Caco-2 (cell line): ENCODE data around the gene FRS2. TPM values are rescaled to one million over a fixed set of nuclear protein-coding genes. Genes with fewer than 3 reads are reported as not detected.

Experiments used
- BruUV-seq: library from RNA; stranded (reverse); fragments of 400-500 nt; replicated peaks from 2 replicates; lab custom pipeline; 2021; lab: Mats Ljungman, UMichigan
- CTCF ChIA-PET: fragments of 300-600 bp; sonication (Branson Sonifier 250); formaldehyde crosslinking; loops from one replicate; lab custom pipeline; 2022; ENCODE audit warnings: antibody characterized with exemption; lab: Charles Lee
- POLR2A ChIA-PET: fragments of 300-600 bp; sonication (Branson Sonifier 250); formaldehyde crosslinking; loops from one replicate; lab custom pipeline; 2022; ENCODE audit warnings: antibody characterized with exemption; lab: Charles Lee
- DNase-seq, 2 experiments: peaks; one replicate each; pipeline versions ENCODE4 v3.0.0 to v3.0.0-alpha.2; 2020 to 2022
- H3K27me3 ChIP-seq: replicated peaks from 2 replicates; pipeline ENCODE4 v1.6.0; 2011; ENCODE audit warnings: low read length; ENCODE audit not compliant: control insufficient read depth, insufficient read depth
- H3K36me3 ChIP-seq: 2 replicates; pipeline ENCODE4 v1.5.1; 2011; ENCODE audit warnings: low read length; ENCODE audit not compliant: control insufficient read depth, insufficient read depth
- H3K4me1 ChIP-seq: fragments of 250-450 bp; sonication (Bioruptor Pico); 2 replicates; pipeline ENCODE4 v1.5.1; 2020; ENCODE audit warnings: mild to moderate bottlenecking
- H3K4me3 ChIP-seq: 2 replicates; pipeline ENCODE4 v1.5.1; 2011; ENCODE audit warnings: low read depth, mild to moderate bottlenecking, control low read depth, low read length
- H3K9me3 ChIP-seq: fragments of 250-450 bp; sonication (Bioruptor Pico); 2 replicates; pipeline ENCODE4 v1.5.1; 2020; ENCODE audit warnings: mild to moderate bottlenecking, moderate library complexity
- H3K27ac Mint-ChIP-seq: one replicate; pipeline ENCODE4 v1.8.0; 2022; ENCODE audit warnings: mixed read lengths; ENCODE audit not compliant: unreplicated experiment
- H3K27me3 Mint-ChIP-seq: one replicate; pipeline ENCODE4 v1.8.0; 2022; ENCODE audit warnings: mixed read lengths; ENCODE audit not compliant: insufficient read depth, unreplicated experiment
- H3K36me3 Mint-ChIP-seq: one replicate; pipeline ENCODE4 v1.8.0; 2022; ENCODE audit warnings: mild to moderate bottlenecking, mixed read lengths; ENCODE audit not compliant: insufficient read depth, unreplicated experiment
- H3K4me1 Mint-ChIP-seq: one replicate; pipeline ENCODE4 v1.8.0; 2022; ENCODE audit warnings: low read depth, mixed read lengths; ENCODE audit not compliant: unreplicated experiment
- H3K4me3 Mint-ChIP-seq: one replicate; pipeline ENCODE4 v1.8.0; 2022; ENCODE audit warnings: mild to moderate bottlenecking, moderate library complexity, mixed read lengths; ENCODE audit not compliant: unreplicated experiment
- H3K9me3 Mint-ChIP-seq: one replicate; pipeline ENCODE4 v1.8.0; 2022; ENCODE audit warnings: mixed read lengths; ENCODE audit not compliant: unreplicated experiment
- intact Hi-C: fragments of 100-400 bp; cut with micrococcal nuclease; formaldehyde crosslinking; loops from one replicate; pipeline ENCODE4 v1.10.0; 2022; ENCODE audit not compliant: unreplicated experiment
- total RNA-seq: library from RNA; stranded (reverse); gene quantifications from 2 replicates; pipeline ENCODE4 v1.2.3, GENCODE V29; 2022
- TF ChIP-seq, protein P1 (sequence below), 2 experiments: fragments of 200-600 bp in 1 of 2; IDR thresholded peaks; 1 replicate in 1 of 2; 2 replicates in 1 of 2; pipeline versions ENCODE4 v1.5.1 to v1.8.0; 2011 to 2022; ENCODE audit warnings: antibody characterized with exemption in 1 of 2, control low read depth in 1 of 2, inconsistent platforms in 1 of 2, low read depth in 1 of 2, low read length in 1 of 2, mild to moderate bottlenecking in 1 of 2, moderate library complexity in 1 of 2; ENCODE audit not compliant: insufficient read depth in 1 of 2, severe bottlenecking in 1 of 2, unreplicated experiment in 1 of 2

FRS2 gene
- total RNA-seq, 1 experiment from 2014 or later, result 82.3 TPM

DNA sequence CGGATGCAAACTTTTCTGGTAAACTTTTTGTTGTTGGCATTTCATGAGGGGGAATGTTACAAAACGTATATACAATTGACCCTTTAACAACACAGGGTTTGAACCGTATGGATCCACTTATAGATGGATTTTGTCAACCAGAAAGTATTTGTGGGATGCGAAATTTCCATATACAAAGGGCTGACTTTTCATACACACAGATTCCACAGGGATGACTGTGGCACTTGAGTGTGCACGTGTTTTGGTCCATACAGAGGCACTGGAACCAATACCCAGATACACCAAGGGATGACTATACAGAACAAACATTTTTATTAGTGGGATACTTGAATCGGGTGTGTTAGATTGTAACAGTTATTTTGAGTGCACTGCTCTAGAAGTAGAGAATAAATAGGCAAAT lies 85.3 kb downstream of the FRS2 start:
- Mint-ChIP-seq H3K36me3 (peaks cover 37% of the 10 kb centered on the region), H3K9me3 (no peaks in the 10 kb centered on the region), H3K27ac (no peak overlapping the region), H3K4me1 (peaks cover 26% of the 10 kb centered on the region), H3K27me3 (no peaks in the 10 kb centered on the region), H3K4me3 (no peak overlapping the region)
- Histone ChIP-seq H3K36me3 (no peaks in the 10 kb centered on the region), H3K9me3 (no peaks in the 10 kb centered on the region), H3K27me3 (no peaks in the 10 kb centered on the region), H3K4me1 (peaks cover 27% of the 10 kb centered on the region), H3K4me3 (no peak overlapping the region)
- TF ChIP-seq, protein P1, sequence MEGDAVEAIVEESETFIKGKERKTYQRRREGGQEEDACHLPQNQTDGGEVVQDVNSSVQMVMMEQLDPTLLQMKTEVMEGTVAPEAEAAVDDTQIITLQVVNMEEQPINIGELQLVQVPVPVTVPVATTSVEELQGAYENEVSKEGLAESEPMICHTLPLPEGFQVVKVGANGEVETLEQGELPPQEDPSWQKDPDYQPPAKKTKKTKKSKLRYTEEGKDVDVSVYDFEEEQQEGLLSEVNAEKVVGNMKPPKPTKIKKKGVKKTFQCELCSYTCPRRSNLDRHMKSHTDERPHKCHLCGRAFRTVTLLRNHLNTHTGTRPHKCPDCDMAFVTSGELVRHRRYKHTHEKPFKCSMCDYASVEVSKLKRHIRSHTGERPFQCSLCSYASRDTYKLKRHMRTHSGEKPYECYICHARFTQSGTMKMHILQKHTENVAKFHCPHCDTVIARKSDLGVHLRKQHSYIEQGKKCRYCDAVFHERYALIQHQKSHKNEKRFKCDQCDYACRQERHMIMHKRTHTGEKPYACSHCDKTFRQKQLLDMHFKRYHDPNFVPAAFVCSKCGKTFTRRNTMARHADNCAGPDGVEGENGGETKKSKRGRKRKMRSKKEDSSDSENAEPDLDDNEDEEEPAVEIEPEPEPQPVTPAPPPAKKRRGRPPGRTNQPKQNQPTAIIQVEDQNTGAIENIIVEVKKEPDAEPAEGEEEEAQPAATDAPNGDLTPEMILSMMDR (IDR thresholded peaks at IDR 0.05; ENCODE audit: insufficient read depth in 1 of 2, low read depth in 1 of 2, low read length in 1 of 2, severe bottlenecking in 1 of 2, unreplicated experiment in 1 of 2), result no peak
- ChIA-PET POLR2A (no interaction called here), CTCF (no interaction called here)
- BruUV-seq, result no TSS peak
- no peak for DNase-seq
- intact Hi-C loops, result no loop called here

DNA sequence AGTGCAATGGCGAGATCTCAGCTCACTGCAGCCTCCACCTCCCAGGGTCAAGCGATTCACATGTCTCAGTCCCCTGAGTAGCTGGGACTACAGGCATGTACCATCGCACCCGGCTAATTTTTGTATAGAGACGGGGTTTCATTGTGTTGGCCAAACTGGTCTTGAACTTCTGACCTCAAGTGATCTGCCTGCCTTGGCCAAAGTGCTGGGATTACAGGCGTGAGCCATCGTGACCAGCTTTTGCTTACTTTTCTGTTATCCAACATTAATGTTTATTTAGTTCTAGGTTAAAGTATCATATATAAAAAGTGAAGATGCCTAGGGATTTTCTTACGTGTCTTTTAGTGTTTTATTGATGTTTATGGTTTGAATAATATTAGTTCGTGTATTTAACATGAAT lies 86.2 kb downstream of the FRS2 start:
- TF ChIP-seq, protein P1 (IDR thresholded peaks at IDR 0.05; ENCODE audit: insufficient read depth in 1 of 2, low read depth in 1 of 2, low read length in 1 of 2, severe bottlenecking in 1 of 2, unreplicated experiment in 1 of 2), result no peak
- H3K36me3 Mint-ChIP-seq, result peaks cover 31% of the 10 kb centered on the region
- no peaks in the 10 kb centered on the region for H3K9me3 Mint-ChIP-seq
- BruUV-seq, result no TSS peak
- Histone ChIP-seq H3K36me3 (no peaks in the 10 kb centered on the region), H3K27me3 (no peaks in the 10 kb centered on the region), H3K9me3 (no peaks in the 10 kb centered on the region), H3K4me3 (no peak overlapping the region), H3K4me1 (peaks cover 27% of the 10 kb centered on the region)
- peaks cover 26% of the 10 kb centered on the region for H3K4me1 Mint-ChIP-seq
- no peak for DNase-seq
- POLR2A ChIA-PET, result interaction anchor here (0.6 kb wide), 1 partner anchor 138 kb away, joined by 8 read pairs; no protein-coding TSS in a partner anchor
- no peak overlapping the region for H3K4me3 Mint-ChIP-seq
- no peaks in the 10 kb centered on the region for H3K27me3 Mint-ChIP-seq
- H3K27ac Mint-ChIP-seq, result no peak overlapping the region
- CTCF ChIA-PET, result interaction anchor here (0.6 kb wide), 1 partner anchor 199 kb away, joined by 3 read pairs; no protein-coding TSS in a partner anchor
- intact Hi-C loops, result no loop called here

GRCh38 chr12:69563166-69563762 lies 93.1 kb downstream of the FRS2 start:
- Mint-ChIP-seq H3K27me3 (no peaks in the 10 kb centered on the region), H3K4me1 (peaks cover 15% of the 10 kb centered on the region), H3K9me3 (no peaks in the 10 kb centered on the region), H3K36me3 (peaks cover 19% of the 10 kb centered on the region), H3K4me3 (no peak overlapping the region), H3K27ac (no peak overlapping the region)
- no peak for DNase-seq
- no TSS peak for BruUV-seq
- Histone ChIP-seq H3K36me3 (no peaks in the 10 kb centered on the region), H3K9me3 (no peaks in the 10 kb centered on the region), H3K4me1 (peaks cover 3% of the 10 kb centered on the region), H3K27me3 (no peaks in the 10 kb centered on the region), H3K4me3 (no peak overlapping the region)
- TF ChIP-seq, protein P1 (IDR thresholded peaks at IDR 0.05; ENCODE audit: insufficient read depth in 1 of 2, low read depth in 1 of 2, low read length in 1 of 2, severe bottlenecking in 1 of 2, unreplicated experiment in 1 of 2), result no peak
- ChIA-PET POLR2A (no interaction called here), CTCF (no interaction called here)
- intact Hi-C loops, result no loop called here
